Choroid plexus epithelial cell (primary cell): Measurements from ENCODE around the gene ELL2.
"Not testable (repeated sequence)": the region's sequence is repeated elsewhere in the genome, so short reads cannot be mapped to it uniquely, and the experiment has no call there.

ENCODE experiments used
- DNase-seq: peaks from one replicate; pipeline ENCODE4 v3.0.0-alpha.2; 2010; ENCODE audit warnings: low read depth
- H3K4me3 ChIP-seq: 2 replicates; pipeline ENCODE4 v1.5.1; 2011; ENCODE audit warnings: low read depth, mild to moderate bottlenecking, control low read depth, low read length, moderate library complexity
- CTCF ChIP-seq: conservative IDR thresholded peaks from 2 replicates; pipeline ENCODE4 v1.5.1; 2011; ENCODE audit warnings: low read depth, mild to moderate bottlenecking, control low read depth, inconsistent platforms, low read length, moderate library complexity

ELL2 gene

GRCh38 chr5:95838556-95838955, 123.1 kb downstream of the ELL2 start:
- H3K4me3 ChIP-seq: no peak overlapping the region
- DNase-seq: no peak
- no peak for TF ChIP-seq CTCF

DNA sequence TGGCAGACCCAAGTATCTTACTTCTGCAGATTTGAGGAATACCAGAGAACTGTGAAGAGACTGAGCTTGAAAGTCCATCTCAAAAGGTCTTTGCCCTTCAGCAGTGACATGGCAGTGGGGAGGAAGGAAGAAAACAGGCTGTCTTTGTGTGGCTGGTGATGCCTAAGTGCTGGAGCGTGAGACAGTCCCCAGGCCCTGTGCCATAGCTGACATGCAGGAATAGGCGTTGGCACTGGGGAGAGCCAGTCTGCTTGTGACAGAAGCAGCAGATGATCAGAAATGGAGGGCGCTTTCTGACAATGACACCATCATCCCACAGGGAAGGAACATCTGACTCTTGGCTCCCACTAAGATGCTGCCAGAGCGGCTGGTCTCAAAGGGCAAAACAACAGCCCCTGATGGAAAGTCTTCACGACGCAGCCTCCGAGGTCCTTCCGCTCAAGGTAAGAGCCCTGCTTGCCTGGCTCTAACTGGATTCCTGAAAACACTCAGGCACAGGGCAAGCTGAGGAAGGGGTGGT, 123.6 kb downstream of the ELL2 start:
- no peak for DNase-seq
- TF ChIP-seq CTCF: no peak
- H3K4me3 ChIP-seq: no peak overlapping the region

DNA sequence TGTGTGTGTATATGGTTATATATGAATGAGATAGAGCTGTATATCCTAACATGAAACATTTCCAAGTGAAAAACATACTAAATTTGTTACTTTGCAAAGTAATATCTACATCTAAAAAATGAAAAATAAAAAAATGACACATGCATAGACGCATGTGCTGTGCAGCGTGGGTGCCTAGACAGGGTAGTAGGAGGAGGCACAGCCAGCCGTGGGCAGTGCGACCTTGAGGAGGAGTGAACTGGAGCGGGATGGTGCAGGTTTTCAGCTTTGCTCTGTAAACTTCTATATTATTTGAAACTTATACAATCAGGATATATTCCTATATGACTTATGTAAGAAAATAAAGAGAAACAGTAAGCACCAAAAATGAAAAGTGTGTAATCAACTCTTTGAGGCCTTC, 124.2 kb downstream of the ELL2 start:
- no peak overlapping the region for H3K4me3 ChIP-seq
- TF ChIP-seq CTCF: no peak
- DNase-seq: no peak

GRCh38 chr5:95836971-95837370, 124.7 kb downstream of the ELL2 start:
- not testable (repeated sequence) for H3K4me3 ChIP-seq, DNase-seq

GRCh38 chr5:95836544-95836943, 125.1 kb downstream of the ELL2 start:
- no peak for TF ChIP-seq CTCF
- no peak overlapping the region for H3K4me3 ChIP-seq
- DNase-seq: no peak

GRCh38 chr5:95835682-95836385, 125.8 kb downstream of the ELL2 start:
- no peak for DNase-seq
- TF ChIP-seq CTCF: no peak
- H3K4me3 ChIP-seq: peak overlapping the region; percentile 28
